ENCODE results near the gene CARD19.

- TF ChIP-seq, protein P1, sequence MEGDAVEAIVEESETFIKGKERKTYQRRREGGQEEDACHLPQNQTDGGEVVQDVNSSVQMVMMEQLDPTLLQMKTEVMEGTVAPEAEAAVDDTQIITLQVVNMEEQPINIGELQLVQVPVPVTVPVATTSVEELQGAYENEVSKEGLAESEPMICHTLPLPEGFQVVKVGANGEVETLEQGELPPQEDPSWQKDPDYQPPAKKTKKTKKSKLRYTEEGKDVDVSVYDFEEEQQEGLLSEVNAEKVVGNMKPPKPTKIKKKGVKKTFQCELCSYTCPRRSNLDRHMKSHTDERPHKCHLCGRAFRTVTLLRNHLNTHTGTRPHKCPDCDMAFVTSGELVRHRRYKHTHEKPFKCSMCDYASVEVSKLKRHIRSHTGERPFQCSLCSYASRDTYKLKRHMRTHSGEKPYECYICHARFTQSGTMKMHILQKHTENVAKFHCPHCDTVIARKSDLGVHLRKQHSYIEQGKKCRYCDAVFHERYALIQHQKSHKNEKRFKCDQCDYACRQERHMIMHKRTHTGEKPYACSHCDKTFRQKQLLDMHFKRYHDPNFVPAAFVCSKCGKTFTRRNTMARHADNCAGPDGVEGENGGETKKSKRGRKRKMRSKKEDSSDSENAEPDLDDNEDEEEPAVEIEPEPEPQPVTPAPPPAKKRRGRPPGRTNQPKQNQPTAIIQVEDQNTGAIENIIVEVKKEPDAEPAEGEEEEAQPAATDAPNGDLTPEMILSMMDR (IDR thresholded peaks at IDR 0.05) = no peak
- no peak for TF ChIP-seq POLR2AphosphoS5 (IDR thresholded peaks at IDR 0.05; ENCODE audit: insufficient read depth in 1 of 2, low read depth in 1 of 2)
Observed at GRCh38 chr9:93090091-93090655, 5.8 kb upstream of the CARD19 start.
